Stomach (tissue), 4 donors: ENCODE data around the gene TAF4B.
"Not testable (repeated sequence)": the region's sequence is repeated elsewhere in the genome, so short reads cannot be mapped to it uniquely, and the experiment has no call there.

ENCODE experiments used
- EP300 ChIP-seq: sonication (generic); formaldehyde crosslinking; IDR thresholded peaks from one replicate; pipeline ENCODE4 v1.6.1; 2017; ENCODE audit warnings: antibody characterized with exemption
- POLR2A ChIP-seq, 4 donors: fragments of 450-650 bp; IDR thresholded peaks; one replicate each; pipeline ENCODE4 v1.6.1; 2016; ENCODE audit warnings: antibody characterized with exemption in 4 of 4, control low read depth in 2 of 4, mild to moderate bottlenecking in 1 of 4, moderate library complexity in 1 of 4
- POLR2AphosphoS5 ChIP-seq, 3 donors: sonication (generic); formaldehyde crosslinking; IDR thresholded peaks; one replicate each; pipeline ENCODE4 v1.6.1; 2016; ENCODE audit warnings: antibody characterized with exemption in 3 of 3
- TF ChIP-seq, protein P1 (sequence below), 7 experiments: fragments of 450-650 bp in 4 of 7; fragments of 200-600 bp in 3 of 7; sonication (generic) in 3 of 7; IDR thresholded peaks; one replicate each; pipeline ENCODE4 v1.5.1; 2016 to 2019; ENCODE audit warnings: antibody characterized with exemption in 7 of 7, control low read depth in 2 of 7, mild to moderate bottlenecking in 1 of 7

DNA sequence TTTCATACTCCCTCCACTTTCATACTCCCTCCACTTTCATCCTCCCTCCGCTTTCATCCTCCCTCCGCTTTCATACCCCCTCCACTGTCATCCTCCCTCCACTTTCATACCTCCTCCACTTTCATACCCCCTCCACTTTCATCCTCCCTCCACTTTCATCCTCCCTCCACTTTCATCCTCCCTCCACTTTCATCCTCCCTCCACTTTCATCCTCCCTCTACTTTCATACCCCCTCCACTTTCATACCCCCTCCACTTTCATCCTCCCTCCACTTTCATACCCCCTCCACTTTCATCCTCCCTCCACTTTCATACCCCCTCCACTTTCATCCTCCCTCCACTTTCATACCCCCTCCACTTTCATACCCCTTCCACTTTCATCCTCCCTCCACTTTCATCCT, 77.0 kb downstream of the TAF4B start:
- TF ChIP-seq, protein P1, sequence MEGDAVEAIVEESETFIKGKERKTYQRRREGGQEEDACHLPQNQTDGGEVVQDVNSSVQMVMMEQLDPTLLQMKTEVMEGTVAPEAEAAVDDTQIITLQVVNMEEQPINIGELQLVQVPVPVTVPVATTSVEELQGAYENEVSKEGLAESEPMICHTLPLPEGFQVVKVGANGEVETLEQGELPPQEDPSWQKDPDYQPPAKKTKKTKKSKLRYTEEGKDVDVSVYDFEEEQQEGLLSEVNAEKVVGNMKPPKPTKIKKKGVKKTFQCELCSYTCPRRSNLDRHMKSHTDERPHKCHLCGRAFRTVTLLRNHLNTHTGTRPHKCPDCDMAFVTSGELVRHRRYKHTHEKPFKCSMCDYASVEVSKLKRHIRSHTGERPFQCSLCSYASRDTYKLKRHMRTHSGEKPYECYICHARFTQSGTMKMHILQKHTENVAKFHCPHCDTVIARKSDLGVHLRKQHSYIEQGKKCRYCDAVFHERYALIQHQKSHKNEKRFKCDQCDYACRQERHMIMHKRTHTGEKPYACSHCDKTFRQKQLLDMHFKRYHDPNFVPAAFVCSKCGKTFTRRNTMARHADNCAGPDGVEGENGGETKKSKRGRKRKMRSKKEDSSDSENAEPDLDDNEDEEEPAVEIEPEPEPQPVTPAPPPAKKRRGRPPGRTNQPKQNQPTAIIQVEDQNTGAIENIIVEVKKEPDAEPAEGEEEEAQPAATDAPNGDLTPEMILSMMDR (IDR thresholded peaks at IDR 0.05), result not testable (repeated sequence)
- TF ChIP-seq EP300; POLR2A (IDR thresholded peaks at IDR 0.05); POLR2AphosphoS5 (IDR thresholded peaks at IDR 0.05): not testable (repeated sequence)
